ENCODE data around the gene KLHL18.
"Not testable (repeated sequence)": the region's sequence is repeated elsewhere in the genome, so short reads cannot be mapped to it uniquely, and the experiment has no call there.

The KLHL18 gene

DNA sequence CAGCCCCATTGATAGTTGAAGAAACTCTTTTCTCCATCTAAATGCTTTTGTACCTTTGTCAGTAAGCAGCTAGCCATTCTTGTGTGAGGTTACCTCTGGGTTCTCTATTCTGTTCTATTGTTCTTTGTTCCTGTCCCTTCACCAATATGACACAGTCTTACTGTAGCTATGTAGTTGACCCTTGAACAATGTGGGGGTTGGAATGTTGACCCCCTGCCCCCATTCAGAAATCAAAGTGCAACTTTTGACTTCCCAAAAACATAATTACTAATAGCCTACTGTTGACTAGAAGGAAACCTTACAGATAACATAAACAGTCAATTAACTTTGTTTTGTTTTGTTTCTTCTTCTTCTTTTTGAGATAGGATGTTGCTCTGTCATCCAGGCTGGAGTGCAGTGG lies 18.7 kb downstream of the KLHL18 start:
- Histone ChIP-seq H4K20me1 (ENCODE audit: insufficient read depth, low read length, poor library complexity, severe bottlenecking) (peaks cover 9% of the 10 kb centered on the region), H3K36me3 (ENCODE audit: insufficient read depth, low read length) (peaks cover 14% of the 10 kb centered on the region; the same call in 1 of the 2 replicates), H3K4me2 (ENCODE audit: low read depth, low read length, poor library complexity, severe bottlenecking) (no peak overlapping the region), H3K79me2 (ENCODE audit: insufficient read depth, low read length) (peaks cover 10% of the 10 kb centered on the region), H2AFZ (ENCODE audit: low read length) (no peak overlapping the region), H3K27me3 (ENCODE audit: insufficient read depth, low read length, poor library complexity, severe bottlenecking) (no peaks in the 10 kb centered on the region), H3K9ac (ENCODE audit: low read depth, low read length, poor library complexity, severe bottlenecking) (no peak overlapping the region), H3F3A (ENCODE audit: low read depth) (no peaks in the 10 kb centered on the region), H3K9me2 (replicated peaks; ENCODE audit: low read depth, low read length) (no peaks in the 10 kb centered on the region), H3K9me3 (ENCODE audit: insufficient read depth, low read depth, low read length) (no peaks in the 10 kb centered on the region), H3K4me1 (ENCODE audit: insufficient read depth, low read length, poor library complexity, severe bottlenecking) (peaks cover 13% of the 10 kb centered on the region), H3K4me3 (ENCODE audit: low read length, poor library complexity, severe bottlenecking) (no peak overlapping the region)
- no peak for TF ChIP-seq CTCF (conservative IDR thresholded peaks at IDR 0.05; ENCODE audit: low read length)
- no peak for TF ChIP-seq EZH2phosphoT487 (IDR thresholded peaks at IDR 0.05; ENCODE audit: borderline replicate concordance)

GRCh38 chr3:47306022-47306421 lies 23.3 kb downstream of the KLHL18 start:
- no peak overlapping the region for H3K4me3 ChIP-seq (ENCODE audit: low read length, poor library complexity, severe bottlenecking)
- H3K9me2 ChIP-seq (replicated peaks; ENCODE audit: low read depth, low read length): no peaks in the 10 kb centered on the region
- no peaks in the 10 kb centered on the region for H3K4me1 ChIP-seq (ENCODE audit: insufficient read depth, low read length, poor library complexity, severe bottlenecking)
- TF ChIP-seq CTCF (conservative IDR thresholded peaks at IDR 0.05; ENCODE audit: low read length): no peak
- TF ChIP-seq EZH2phosphoT487 (IDR thresholded peaks at IDR 0.05; ENCODE audit: borderline replicate concordance): no peak
- no peaks in the 10 kb centered on the region for H3K9me3 ChIP-seq (ENCODE audit: insufficient read depth, low read depth, low read length)
- peaks cover 10% of the 10 kb centered on the region for H3K79me2 ChIP-seq (ENCODE audit: insufficient read depth, low read length)
- H3K4me2 ChIP-seq (ENCODE audit: low read depth, low read length, poor library complexity, severe bottlenecking): no peak overlapping the region
- no peak overlapping the region for H3K9ac ChIP-seq (ENCODE audit: low read depth, low read length, poor library complexity, severe bottlenecking)
- H2AFZ ChIP-seq (ENCODE audit: low read length): no peak overlapping the region
- no peaks in the 10 kb centered on the region for H3K27me3 ChIP-seq (ENCODE audit: insufficient read depth, low read length, poor library complexity, severe bottlenecking)
- no peaks in the 10 kb centered on the region for H3F3A ChIP-seq (ENCODE audit: low read depth)
- H4K20me1 ChIP-seq (ENCODE audit: insufficient read depth, low read length, poor library complexity, severe bottlenecking): no peaks in the 10 kb centered on the region
- peaks cover 14% of the 10 kb centered on the region; the same call in 1 of the 2 replicates for H3K36me3 ChIP-seq (ENCODE audit: insufficient read depth, low read length)

DNA sequence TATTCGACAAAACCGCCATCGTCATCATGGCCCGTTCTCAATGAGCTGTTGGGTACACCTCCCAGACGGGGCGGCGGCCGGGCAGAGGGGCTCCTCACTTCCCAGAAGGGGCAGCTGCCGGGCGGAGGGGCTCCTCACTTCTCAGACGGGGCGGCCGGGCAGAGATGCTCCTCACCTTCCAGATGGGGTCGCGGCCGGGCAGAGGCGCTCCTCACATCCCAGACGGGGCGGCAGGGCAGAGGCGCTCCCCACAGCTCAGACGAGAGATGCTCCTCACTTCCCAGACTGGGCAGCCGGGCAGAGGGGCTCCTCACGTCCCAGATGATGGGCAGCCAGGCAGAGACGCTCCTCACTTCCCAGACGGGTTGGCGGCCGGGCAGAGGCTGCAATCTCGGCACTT lies 26.5 kb downstream of the KLHL18 start:
- not testable (repeated sequence) for H3K9me2 ChIP-seq (replicated peaks; ENCODE audit: low read depth, low read length); H4K20me1 ChIP-seq (ENCODE audit: insufficient read depth, low read length, poor library complexity, severe bottlenecking); H3K4me1 ChIP-seq (ENCODE audit: insufficient read depth, low read length, poor library complexity, severe bottlenecking); H3K9ac ChIP-seq (ENCODE audit: low read depth, low read length, poor library complexity, severe bottlenecking); H3K36me3 ChIP-seq (ENCODE audit: insufficient read depth, low read length); H3F3A ChIP-seq (ENCODE audit: low read depth); H3K27me3 ChIP-seq (ENCODE audit: insufficient read depth, low read length, poor library complexity, severe bottlenecking); H3K9me3 ChIP-seq (ENCODE audit: insufficient read depth, low read depth, low read length); H3K4me2 ChIP-seq (ENCODE audit: low read depth, low read length, poor library complexity, severe bottlenecking); H3K4me3 ChIP-seq (ENCODE audit: low read length, poor library complexity, severe bottlenecking); H2AFZ ChIP-seq (ENCODE audit: low read length)
- peaks cover 15% of the 10 kb centered on the region for H3K79me2 ChIP-seq (ENCODE audit: insufficient read depth, low read length)

DNA sequence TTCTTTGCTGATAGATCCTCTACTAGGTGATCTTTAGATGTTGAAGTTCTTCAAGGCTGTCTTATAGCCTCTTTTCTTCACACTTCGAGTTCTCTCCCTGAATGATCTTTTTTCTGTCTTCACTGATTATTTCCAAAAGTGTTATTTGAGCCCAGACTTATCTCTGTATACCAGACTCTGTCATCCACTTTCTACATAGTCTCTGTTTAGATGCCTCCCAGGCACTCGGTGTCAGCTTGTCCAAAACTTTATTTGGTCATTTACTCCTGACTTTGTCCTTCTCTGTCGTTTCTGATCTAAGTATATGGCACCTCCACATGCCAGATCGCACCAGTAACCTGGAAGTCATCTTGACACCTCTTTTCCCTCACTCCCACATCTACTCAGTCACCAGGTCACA lies 27.6 kb downstream of the KLHL18 start:
- H3K4me2 ChIP-seq (ENCODE audit: low read depth, low read length, poor library complexity, severe bottlenecking): no peak overlapping the region
- H3K9ac ChIP-seq (ENCODE audit: low read depth, low read length, poor library complexity, severe bottlenecking): no peak overlapping the region
- no peaks in the 10 kb centered on the region for H3K9me3 ChIP-seq (ENCODE audit: insufficient read depth, low read depth, low read length)
- H3K9me2 ChIP-seq (replicated peaks; ENCODE audit: low read depth, low read length): no peaks in the 10 kb centered on the region
- H4K20me1 ChIP-seq (ENCODE audit: insufficient read depth, low read length, poor library complexity, severe bottlenecking): no peaks in the 10 kb centered on the region
- H3F3A ChIP-seq (ENCODE audit: low read depth): no peaks in the 10 kb centered on the region
- no peaks in the 10 kb centered on the region for H3K36me3 ChIP-seq (ENCODE audit: insufficient read depth, low read length)
- no peaks in the 10 kb centered on the region for H3K27me3 ChIP-seq (ENCODE audit: insufficient read depth, low read length, poor library complexity, severe bottlenecking)
- H2AFZ ChIP-seq (ENCODE audit: low read length): no peak overlapping the region
- H3K4me3 ChIP-seq (ENCODE audit: low read length, poor library complexity, severe bottlenecking): no peak overlapping the region
- peaks cover 1% of the 10 kb centered on the region for H3K4me1 ChIP-seq (ENCODE audit: insufficient read depth, low read length, poor library complexity, severe bottlenecking)
- TF ChIP-seq CTCF (conservative IDR thresholded peaks at IDR 0.05; ENCODE audit: low read length): no peak
- no peak for TF ChIP-seq EZH2phosphoT487 (IDR thresholded peaks at IDR 0.05; ENCODE audit: borderline replicate concordance)
- peaks cover 15% of the 10 kb centered on the region for H3K79me2 ChIP-seq (ENCODE audit: insufficient read depth, low read length)
